ENCODE data around the gene CABCOCO1.

DNA sequence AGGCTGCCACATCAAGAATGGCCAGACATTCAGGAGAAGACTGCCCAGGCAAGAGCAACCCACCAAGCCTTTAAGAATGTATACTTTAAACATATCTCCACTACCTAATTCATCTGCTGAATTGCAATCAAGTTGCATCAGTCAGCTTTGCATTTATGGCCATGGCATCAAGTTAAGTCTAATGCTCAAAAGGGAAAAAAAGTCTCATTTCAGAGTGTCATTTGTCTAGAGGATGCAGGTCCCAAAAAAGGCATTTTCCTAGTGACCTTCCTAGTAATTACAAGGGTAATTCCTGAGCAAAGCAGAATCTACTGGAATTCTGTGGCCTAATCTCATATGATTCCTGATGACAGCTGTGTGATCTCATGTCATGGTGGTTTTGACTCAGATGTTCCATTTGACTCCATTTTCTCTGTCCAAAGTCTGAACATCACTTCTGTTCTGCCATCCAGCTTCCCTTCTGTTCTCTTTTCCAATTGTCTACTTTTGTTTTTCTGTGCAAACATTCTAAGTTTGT is 7.3 kb upstream of the CABCOCO1 start:
- no peak for TF ChIP-seq ZBTB7A (IDR thresholded peaks at IDR 0.05; ENCODE audit: low read depth)
- TF ChIP-seq, protein P1, sequence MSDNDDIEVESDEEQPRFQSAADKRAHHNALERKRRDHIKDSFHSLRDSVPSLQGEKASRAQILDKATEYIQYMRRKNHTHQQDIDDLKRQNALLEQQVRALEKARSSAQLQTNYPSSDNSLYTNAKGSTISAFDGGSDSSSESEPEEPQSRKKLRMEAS (IDR thresholded peaks at IDR 0.05), result no peak
- TF ChIP-seq RAD21 (IDR thresholded peaks at IDR 0.05; ENCODE audit: low read depth), result no peak
- TF ChIP-seq TEAD4 (IDR thresholded peaks at IDR 0.05), result no peak
- TF ChIP-seq CEBPB (IDR thresholded peaks at IDR 0.05), result no peak
